ENCODE measurements around the gene RTN4.

The RTN4 gene

DNA sequence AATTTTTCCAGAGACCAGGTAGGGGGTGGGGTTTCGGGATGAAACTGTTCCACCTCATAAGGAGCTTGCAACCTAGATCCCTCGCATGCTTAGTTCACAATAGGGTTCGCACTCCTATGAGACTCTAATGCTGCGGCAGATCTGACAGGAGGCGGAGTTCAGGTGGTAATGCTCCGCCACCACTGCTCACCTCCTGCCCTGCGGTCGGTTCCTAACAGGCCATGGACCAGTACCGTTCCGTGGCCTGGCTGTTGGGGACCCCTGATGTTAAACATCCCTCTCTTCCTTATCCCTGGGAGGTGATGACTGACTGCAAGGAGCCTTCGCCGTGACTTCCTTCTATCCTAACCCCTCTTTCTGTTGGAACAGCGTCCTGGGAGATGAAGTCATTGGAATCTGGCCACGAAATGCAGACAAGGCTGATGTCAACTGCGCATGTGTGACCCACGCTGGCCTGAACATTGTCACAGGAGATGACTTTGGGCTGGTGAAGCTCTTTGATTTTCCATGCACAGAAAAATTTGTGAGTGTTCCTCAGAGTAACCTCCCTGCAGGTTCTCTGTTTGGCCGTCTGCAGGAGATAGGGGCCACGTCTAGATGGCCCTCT is 82.4 kb downstream of the RTN4 start:
- no peak for DNase-seq (ENCODE audit: low read depth)

GRCh38 chr2:54967269-54967668 is 83.0 kb downstream of the RTN4 start:
- DNase-seq (ENCODE audit: low read depth) = no peak

DNA sequence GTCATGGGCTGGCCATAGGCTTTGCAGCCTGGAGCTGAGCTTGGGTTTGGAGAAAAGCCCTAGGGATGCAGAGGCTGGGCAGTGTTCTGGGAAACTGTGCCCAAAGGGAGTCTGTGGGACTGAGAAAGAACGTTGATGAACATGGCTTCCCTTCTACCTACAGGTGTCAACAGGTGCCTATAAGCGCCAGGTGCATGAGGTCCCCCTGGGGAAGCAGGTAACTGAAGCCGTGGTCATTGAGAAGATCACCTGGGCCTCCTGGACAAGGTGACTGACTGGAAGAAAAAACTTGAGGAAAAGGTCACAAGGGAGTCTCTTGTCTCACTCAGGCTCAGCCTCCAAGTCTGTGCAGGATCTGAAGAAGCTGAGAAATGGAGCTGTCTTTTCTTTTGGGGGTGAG is 83.4 kb downstream of the RTN4 start:
- DNase-seq (ENCODE audit: low read depth) = no peak

GRCh38 chr2:54966165-54966832 is 84.0 kb downstream of the RTN4 start:
- DNase-seq (ENCODE audit: low read depth) = peak; percentile 49

DNA sequence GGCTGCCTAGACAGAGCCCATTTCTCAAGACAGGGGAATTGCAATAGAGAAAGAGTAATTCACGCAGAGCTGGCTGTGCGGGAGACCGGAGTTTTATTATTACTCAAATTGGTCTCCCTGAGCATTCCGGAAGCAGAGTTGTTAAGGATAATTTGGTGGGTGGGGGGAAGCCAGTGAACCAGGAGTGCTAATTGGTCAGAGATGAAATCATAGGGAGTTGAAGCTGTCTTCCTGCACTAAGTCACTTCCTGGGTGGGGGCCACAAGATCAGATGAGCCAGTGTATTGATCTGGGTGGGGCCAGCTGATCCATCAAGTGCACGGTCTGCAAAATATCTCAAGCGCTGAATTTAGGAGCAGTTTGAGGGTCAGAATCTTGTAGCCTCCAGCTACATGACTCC is 84.8 kb downstream of the RTN4 start:
- DNase-seq (ENCODE audit: low read depth) = no peak

DNA sequence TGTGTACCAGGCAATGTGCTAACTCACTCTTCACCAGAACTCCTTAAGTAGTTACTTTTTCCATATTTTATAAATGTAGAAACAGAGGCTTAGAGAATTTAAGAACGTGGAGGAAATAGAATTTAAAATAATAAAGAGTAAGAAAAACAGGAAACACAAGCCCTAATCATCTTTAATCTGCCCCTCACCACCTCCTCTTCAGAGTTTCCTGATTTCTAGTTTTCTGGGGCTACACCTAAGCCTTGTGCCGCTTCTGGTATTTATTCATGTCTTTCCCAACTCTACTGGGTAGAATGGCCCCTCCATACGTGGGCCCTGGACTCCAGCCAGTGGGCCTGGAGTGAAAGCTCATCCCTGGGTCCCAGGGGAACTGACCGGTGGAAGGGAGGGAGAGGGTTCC is 85.4 kb downstream of the RTN4 start:
- DNase-seq (ENCODE audit: low read depth) = no peak

DNA sequence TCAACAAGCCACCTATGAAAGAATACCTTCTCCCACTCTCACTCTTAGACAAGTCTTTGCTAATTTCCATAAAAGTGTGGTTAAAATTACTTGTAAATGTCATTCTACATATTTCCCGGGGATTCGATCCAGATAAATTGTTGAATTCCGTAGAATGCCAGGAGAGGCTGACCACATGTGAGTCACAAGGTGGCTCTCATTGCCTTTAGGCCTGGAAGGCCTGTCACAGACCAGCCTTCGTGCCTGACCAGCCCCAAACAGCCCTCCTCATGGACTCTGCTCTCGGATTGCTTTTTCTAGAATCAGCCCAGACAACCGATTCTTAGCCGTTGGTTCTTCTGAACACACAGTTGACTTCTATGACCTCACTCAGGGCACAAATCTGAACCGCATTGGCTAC is 86.0 kb downstream of the RTN4 start:
- peak; percentile 75 for DNase-seq (ENCODE audit: low read depth)

DNA sequence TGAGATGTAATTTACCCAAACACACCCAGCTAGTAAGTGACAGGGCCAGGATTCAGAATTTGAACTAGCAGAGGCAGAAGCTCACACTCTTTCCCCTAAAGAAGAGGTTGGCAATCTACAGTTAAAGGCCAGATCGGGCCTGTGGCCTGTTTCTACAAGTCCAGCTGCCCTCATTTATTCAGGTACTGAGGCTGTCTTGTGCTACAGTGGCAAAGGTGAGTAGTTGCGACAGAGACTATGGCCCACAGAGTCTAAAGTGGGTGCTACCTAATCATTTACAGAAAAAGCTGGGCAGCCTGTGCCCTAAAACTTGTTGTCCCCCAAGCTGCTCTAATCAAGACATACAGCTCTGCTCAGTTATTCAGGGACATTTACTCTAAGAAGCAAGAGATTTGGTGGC is 86.8 kb downstream of the RTN4 start:
- no peak for DNase-seq (ENCODE audit: low read depth)

GRCh38 chr2:54962935-54963440 is 87.3 kb downstream of the RTN4 start:
- DNase-seq (ENCODE audit: low read depth) = no peak

DNA sequence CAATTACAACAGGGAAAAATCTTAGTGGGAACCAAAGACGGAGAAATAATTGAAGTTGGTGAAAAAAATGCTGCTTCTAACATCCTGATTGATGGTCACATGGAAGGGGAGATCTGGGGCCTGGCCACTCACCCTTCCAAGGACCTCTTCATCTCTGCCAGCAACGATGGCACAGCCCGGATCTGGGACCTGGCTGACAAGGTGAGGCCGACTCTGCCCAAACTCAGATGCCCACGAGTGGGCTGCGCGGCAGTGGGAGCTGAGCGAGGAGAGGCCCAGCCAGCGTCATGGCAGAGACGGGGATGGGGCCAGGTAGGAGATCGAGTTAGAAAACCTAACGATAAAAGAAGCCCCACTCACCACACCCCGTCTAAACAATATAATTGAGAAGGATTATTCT is 87.7 kb downstream of the RTN4 start:
- no peak for DNase-seq (ENCODE audit: low read depth)

DNA sequence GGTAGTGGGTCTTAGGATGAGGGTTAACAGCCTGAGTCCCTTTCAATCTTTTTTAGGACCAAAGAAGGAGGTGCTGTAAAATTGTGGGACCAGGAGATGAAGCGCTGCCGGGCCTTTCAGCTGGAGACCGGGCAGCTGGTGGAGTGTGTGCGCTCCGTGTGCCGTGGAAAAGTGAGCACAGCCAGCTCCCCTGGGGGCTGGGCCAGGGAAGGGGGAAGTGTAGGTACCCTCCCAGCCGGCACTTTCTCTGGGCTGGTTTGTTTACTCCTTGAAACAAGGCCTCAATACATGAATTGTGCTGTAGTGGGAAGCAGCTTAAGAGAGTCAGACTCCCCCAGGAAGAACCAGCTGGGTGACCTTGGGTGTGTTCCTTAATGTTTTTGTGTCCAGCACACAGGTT is 90.1 kb downstream of the RTN4 start:
- no peak for DNase-seq (ENCODE audit: low read depth)

DNA sequence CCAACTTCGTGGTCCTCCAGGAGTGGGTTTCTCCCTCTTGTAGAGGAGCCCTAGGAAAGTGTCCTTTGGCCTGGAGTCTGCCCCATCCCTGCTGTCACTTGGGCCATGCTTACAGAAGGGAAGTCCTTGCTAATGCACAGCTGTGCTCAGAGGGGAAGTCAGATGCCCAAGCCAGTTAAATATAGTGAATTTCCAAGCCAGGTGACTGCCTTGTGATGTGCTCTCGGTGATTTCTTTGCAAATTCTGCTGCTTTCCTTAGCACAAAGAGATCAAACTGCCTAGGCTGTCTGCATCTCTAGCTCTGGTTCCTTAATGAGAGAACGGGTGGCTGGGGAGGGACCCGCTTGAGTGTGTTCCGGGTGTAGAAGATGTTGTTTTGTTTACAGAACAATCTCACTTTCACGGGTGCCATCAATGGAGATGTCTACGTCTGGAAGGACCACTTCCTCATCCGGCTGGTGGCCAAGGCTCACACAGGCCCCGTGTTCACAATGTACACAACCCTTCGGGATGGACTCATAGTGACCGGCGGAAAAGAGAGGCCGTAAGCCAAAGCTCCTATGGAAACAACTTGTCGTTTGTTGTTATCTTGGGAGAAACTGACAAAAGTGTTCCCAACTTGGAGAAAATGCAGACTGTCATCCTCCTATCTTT is 91.4 kb downstream of the RTN4 start:
- no peak for DNase-seq (ENCODE audit: low read depth)

DNA sequence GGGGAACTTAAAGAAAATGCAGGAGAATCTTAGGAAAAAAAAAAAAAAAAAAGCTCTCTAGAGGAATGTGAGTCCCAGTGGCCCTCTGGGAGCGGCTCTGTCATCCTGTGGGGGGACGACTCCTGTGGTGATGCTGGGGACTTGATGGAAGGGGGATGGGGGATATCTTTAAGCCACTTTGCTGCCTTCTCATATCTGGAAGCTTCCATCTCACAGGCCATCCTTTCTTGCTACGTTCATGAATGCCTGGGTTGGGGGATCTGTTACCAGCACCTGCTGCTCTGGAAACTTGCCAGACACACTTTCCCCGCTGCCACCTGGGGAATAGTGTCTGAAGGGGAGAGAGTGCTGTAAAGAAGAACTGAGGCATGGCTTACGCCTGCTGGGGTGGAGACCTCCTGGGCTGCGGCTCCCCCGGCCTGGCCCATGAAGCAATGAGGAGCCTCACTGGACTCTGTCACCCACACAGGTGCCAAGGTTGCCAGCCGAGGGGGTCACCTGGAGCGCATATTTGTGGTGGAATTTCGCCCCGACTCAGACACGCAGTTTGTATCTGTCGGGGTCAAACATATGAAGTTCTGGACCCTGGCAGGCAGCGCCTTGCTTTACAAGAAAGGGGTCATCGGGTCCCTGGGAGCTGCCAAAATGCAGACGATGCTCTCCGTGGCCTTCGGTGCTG is 92.8 kb downstream of the RTN4 start:
- no peak for DNase-seq (ENCODE audit: low read depth)

DNA sequence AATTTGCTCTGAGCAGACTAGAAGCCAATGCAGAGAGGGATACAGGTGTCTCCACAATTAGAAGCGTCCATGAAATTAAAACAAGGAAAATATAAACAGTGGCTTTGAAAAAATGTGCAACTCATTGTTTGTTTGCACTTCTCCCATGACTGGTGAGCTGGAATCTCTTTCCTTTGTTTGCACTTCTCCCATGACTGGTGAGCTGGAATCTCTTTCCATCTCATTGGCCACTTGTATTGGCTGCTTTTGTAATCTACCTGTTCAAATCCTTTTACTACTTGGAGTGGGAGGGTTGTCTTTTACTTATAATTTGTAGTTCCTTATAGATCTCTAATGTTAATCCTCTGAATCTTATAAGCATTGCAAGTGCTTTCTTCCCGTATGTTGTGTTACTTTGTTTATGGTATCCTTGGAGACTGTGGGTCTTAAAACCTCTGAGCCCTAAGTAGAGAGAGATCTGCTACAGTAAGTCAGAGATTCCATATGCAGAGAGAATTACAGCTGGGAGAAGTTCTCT is 94.1 kb downstream of the RTN4 start:
- peak; percentile 29 for DNase-seq (ENCODE audit: low read depth)

- DNase-seq (ENCODE audit: low read depth) = no peak
Observed at GRCh38 chr2:54955358-54956110, 94.7 kb downstream of the RTN4 start.

- no peak for DNase-seq (ENCODE audit: low read depth)
Observed at GRCh38 chr2:54954705-54955357, 95.4 kb downstream of the RTN4 start.

DNA sequence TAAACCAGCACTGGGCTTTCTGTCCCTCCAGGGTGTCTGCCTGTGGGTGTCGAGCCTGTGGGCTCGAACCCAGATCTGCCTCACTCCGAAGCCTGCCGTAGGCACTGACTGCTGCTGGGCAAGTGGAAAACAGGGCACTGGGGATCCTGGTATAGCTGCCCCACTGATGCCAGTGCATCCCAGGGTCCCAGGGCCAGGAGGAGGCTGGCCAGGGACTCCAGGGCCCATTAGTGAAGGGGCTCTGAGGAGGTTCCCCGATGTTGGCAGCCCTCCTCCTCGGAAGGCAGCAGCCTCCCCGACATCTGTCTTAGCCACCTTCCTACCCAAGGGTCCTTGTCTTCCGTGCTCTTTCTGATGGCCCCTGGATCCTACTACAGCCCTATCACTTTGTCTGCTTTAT is 96.1 kb downstream of the RTN4 start:
- no peak for DNase-seq (ENCODE audit: low read depth)

GRCh38 chr2:54952978-54953456 is 97.2 kb downstream of the RTN4 start:
- DNase-seq (ENCODE audit: low read depth) = peak; percentile 85

GRCh38 chr2:54952425-54952824 is 97.8 kb downstream of the RTN4 start:
- DNase-seq (ENCODE audit: low read depth) = no peak

GRCh38 chr2:54950811-54951210 is 99.4 kb downstream of the RTN4 start:
- no peak for DNase-seq (ENCODE audit: low read depth)

- peak; percentile 57 for DNase-seq (ENCODE audit: low read depth)
Observed at GRCh38 chr2:54949431-54949830, 100.8 kb downstream of the RTN4 start.

All from EH (cell line).